Measurements from ENCODE around the gene C10orf90.
"Not testable (repeated sequence)": the region's sequence is repeated elsewhere in the genome, so short reads cannot be mapped to it uniquely, and the experiment has no call there.

Gene C10orf90

DNA sequence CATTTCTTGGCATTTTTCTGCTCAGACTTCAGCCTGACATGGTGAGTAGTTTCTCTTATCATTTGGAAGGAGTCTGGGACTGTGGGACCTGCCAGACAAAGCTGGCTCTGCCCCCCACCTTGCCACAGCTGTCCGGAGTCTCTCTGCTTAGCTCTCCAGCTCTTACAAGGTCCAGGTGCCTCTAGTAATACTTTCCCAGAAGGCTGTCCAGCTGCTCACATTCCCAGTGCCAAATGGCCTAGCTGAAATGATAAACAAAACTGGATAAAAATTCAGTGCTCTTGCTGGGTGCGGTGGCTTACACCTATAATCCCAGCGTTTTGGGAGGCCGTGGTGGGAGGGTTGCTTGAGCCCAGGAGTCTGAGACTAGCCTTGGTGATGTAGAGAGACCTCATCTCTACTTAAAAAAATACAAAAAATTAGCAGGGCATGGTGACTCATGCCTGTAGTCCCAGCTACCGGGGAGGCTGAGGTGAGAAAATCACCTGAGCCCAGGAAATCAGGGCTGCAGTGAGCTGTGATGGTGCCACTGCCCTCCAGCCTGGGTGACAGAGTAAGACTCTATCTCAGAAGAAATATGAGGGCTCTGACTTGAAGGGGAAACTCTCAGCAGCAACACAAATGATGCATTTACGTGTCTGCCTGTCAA lies 86.8 kb downstream of the C10orf90 start:
- DNase-seq: no peak

GRCh38 chr10:126581648-126582046 lies 88.8 kb downstream of the C10orf90 start:
- no peak for DNase-seq

DNA sequence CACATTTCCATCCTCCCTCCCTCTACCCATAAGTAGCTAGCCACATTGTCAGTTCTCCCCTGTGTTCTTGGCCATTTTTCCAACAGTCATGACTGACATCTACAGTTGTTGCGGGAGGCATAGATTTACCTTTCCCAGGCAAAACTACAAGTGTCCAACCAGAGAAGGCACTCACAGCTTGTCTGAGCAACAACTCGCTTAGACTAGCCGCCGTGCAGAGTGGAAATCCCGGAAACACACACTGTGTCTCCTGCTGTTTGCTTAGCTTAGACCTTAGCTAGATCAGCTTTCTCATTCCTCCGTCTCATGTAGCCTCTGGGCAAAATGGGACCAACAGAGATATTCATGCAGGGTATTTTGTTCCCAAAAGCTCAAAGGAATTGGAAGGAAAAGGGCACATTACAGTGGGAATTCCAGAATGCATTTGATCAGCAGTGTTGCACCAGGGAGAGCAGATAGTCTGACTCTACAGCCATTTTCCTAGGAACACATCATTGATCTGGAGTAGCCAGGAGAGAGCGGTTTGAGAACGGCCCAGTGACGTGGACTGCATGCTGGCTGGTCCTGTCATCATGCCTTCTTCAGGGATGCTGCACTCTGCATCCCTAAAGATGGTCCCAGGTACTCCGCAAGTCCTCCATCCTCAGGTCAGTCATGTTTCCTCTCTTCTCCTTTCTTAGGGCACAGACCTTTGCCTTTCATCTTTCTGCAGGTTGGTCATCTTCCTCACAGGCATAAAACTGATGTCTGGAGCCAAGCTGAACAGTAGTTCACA lies 89.4 kb downstream of the C10orf90 start:
- no peak for DNase-seq

DNA sequence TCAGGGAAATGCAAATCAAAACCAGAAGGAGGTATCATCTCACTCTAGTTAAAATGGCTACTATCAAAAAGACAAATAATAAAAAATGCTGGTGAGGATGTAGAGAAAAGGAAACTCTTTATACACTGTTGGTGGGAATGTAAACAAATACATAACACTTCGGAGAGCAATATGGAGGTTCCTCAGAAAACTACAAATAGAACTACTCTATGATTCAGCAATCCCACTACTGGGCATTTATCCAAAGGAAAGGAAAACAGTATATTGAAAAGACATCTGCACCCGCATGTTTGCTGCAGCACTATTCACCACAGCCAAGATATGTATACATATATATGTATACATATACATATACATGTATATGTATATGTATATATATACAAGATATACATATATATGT lies 94.2 kb downstream of the C10orf90 start:
- no peak for DNase-seq

DNA sequence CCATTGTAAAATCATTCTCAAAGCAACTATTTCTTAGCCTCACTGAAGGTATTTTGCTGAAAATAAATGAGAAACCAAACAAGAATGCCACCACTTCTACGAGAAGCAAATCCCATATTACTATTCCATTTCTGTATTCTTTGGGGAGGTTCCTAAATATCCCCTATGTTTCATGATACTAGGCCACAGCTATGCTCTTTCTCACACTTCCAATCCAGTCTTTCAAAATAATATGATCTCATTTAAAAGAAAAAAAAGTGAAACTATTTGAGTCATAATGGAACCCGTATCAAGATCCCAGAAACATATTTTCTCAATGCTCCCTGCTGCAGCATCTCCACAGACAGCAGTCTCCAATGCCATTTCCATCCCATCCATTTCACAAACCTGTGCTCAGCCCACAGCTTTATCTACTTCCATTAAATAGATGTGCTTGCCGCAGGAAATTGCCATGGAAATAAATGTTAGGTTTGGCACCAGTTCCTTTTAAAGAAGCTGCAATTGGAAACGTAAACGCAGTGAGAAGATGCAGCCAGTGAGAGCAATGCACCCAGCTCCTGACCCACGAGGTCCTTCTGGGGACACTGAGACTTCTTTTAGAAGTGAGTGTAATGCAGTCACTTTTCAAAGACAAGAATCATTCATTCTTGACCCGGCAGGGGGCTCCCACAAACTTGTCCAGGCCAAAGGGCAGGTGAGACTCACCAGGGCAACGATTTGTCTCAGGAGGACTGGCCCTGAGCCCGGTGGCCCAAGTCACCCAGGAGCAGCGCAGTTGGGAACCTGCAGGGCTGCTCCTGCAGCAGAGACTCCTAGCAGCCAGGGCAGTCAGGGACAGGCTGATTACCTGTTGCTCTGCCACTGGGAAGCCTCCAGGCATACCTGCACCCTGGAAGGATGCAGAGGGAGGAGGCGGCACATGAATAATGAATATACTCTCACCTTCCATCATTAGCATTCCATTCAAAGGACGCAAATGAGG lies 99.6 kb downstream of the C10orf90 start:
- no peak for DNase-seq

DNA sequence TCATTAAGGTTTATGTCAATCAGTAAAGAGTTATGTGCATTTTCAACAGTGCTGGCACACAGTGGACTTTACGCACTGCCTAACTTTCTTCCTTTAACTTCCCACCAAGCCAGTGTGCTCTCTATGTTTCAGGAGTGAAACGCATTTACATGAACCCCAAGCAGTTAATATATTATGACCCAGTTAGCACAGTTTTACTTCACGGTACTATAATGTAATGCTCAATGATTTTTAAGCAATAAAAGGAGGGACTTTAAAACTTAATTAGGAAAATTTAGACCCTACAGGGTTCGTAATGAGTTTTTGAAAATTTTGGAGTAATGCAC lies 100.3 kb downstream of the C10orf90 start:
- DNase-seq: no peak

DNA sequence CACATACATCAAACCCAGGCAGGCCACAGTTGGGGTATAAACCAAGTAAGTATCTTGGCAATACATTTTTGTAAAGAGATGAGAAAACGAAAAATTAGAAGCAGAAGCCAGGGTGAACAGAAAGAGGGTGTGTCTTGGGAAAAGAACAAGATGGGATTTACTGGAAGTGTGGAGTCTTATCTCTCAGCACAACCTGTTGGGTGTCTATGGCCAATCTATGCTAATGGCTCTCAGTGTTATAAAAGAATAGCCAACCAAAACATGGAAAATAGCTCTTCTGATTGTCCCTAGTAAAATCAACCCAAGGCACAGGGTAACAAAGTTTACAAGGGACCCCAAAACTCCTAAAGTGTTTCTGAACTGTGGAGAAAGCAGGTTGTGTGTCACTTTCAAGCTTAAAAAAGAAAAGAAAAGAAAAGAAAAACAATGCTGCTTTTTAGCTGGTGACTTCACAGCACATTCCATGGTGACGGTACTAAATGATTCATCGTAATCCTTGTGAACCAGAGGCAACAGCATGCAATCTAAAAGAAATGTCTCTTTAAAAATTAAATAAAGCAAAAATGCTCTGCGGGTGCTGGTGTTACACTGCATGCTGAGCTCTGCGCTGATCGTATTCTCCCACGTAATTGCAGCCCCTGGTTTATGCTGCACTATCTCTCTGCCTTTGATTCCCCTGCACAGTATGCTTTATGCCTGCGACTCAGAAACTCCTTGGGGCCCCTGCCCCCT lies 100.8 kb downstream of the C10orf90 start:
- no peak for DNase-seq

DNA sequence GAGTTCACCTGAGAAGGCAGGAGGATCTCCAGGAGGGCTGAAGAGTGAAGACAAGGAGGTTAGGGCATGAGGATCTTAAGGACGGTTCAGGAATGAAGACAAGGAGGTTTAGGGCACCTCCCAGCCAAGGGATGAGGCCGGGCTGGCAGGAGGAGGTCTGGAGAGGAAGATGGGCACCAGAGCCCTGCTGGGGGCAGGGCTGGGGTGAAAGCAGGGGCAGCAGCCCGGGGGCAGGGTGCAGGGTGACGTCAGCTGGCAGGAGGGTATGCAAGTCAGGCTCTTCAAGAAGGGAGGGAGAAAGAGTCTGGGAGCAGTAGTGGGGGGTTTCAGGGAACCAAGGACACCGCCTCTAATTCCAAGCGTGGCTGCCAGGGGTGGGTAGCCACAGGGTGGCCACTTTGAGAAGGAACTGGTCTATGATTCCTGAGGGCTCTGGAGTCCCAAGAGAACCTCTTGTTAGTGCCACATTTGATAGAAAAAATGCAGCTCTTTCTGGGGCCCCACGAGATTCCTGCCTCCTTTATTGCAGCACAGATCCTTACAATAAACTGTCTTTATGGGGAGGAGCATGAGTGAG lies 101.6 kb downstream of the C10orf90 start:
- DNase-seq: no peak

DNA sequence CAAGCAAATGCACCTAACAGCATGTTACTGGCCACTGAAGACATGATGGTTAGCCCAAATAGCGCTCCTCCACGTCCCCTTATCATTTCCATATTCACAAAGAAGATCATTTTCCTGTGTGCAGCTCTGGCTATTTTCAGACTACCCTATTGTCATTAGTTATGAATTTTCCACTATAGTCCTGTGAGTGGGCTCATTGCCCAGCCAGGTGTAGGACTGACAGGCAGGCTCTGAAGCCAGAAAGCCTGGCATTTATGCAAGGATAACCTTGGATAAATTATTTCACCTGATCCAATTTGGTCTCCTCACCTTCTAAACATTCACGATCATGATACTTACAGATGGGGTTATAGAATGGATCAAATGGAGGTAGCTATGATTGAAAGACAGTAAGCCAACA lies 104.6 kb downstream of the C10orf90 start:
- DNase-seq: no peak

GRCh38 chr10:126565441-126565840 lies 105.1 kb downstream of the C10orf90 start:
- DNase-seq: no peak

DNA sequence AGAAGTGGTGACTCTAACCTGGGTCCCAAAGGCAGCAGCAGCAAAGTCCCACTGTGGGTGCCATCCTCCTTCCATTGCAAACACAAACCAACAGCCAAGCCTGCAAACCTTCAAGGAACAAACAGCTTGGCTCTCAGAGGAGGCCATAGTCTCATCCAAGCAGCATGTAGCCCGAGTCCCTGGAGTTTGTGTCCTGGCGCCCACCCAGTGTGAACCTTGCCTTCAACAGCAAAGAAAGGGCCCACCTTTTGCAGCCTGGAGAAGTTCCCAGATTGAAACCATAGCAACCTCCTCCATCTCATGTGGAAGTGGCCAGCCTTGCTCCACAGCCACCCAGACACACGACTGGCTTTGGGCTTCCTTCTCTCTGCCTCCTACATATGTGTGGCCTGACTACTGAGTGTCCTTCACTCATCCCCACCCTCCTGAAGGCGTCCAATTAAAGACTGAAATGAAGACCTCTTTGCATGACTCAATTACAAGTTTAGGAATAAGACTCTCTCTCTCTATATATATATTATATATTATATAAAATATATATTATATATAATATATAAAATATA lies 106.1 kb downstream of the C10orf90 start:
- peak; percentile 11 for DNase-seq

DNA sequence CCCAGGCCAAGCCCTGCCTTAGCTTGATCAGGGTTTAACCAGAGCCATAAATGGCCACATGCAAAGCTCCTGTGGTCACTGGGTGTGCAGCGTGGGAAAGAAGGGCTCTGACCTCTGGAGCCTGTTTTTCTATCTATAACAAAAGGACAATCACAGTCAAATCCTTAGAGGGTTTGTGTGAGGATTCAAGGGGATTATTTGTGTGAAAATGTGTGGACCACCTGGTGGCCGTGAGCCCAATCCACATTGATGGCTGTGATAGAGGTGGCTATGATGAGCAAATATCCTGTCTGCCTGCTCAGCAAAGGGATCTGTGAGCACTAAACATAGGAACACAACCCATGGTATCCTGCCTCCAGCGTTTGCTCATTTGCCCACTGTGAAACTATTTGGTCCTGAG lies 107.1 kb downstream of the C10orf90 start:
- no peak for DNase-seq

GRCh38 chr10:126561921-126562680 lies 108.4 kb downstream of the C10orf90 start:
- DNase-seq: no peak

DNA sequence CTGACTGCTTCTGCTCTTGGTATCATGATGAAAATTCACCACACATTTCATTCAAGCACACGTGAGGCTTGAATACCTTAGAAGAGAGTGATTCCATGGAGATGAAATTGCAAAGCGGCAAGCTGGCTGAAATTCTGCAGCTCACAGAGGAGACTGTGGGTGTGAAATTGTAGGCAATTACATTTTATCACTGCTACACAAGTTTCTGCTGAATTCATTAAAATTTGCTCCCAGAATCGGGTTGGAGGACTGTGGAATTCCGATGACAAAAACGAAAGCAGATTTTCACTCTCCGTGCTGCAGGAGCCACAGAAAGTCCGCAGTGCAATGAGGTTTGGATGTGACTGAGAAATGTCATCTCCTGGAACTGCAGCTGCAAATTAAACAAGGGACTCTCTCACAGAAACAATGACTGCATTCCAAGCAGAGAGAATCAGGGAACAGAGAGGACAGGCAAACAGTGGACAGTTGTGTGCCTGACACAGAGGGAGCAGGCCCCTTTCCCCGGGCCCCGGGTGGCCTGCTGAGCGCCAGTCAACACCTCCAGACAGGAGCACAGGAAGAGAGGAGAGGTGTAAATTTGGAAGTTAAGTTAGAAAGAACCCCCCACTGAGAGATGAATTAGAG lies 109.1 kb downstream of the C10orf90 start:
- no peak for DNase-seq

GRCh38 chr10:126558881-126559280 lies 111.6 kb downstream of the C10orf90 start:
- no peak for DNase-seq

DNA sequence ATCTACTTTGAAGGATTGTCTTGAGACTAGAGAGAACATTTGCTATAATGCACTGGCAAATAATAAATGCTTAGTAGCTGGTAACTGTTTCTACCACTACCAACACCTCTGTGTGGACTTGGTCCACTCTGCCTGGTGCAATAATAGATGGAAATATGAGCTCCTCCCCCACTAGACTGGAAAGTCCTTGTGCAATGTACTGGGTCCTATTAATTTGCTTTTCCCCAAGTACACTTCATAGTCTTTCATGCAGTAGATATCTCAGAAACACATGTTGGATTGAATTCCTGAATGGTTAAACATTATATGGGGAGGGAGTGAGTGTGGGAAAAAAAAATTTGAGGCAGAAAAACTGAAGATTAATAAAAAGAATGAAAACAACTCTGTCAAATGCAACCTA lies 119.3 kb downstream of the C10orf90 start:
- no peak for DNase-seq

DNA sequence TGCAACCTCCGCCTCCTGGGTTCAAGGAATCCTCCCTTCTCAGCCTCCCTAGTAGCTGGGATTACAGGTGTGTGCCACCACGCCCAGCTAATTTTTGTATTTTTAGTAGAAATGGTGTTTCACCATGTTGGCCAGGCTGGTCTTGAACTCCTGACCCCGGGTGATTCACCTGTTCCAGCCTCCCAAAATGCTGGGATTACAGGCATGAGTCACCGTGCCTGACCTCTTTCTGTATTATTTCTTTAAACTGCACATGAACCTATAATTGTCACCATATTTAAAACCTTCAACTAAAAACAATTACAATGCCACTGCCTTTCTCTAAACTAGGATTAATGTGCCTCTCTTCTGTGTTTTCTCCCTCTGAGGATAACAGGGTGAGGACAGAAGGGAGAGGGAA lies 119.9 kb downstream of the C10orf90 start:
- DNase-seq: not testable (repeated sequence)

DNA sequence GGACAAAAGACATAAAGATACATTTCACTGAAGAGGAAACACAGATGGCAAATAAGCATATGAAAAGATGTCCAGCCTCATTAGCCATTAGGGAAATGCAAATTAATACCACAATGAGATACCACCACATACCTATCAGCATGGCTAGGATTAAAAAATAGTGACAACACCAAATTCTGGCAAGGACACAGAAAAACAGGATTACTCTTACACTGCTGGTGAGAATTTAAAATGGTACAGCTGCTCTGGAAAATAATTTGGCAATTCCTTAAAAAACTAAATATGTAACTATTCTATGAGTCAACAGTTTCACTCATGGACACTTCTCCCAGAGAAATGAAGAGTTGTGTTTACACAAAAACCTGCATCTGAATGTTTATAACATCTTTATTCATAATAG lies 121.1 kb downstream of the C10orf90 start:
- no peak for DNase-seq

DNA sequence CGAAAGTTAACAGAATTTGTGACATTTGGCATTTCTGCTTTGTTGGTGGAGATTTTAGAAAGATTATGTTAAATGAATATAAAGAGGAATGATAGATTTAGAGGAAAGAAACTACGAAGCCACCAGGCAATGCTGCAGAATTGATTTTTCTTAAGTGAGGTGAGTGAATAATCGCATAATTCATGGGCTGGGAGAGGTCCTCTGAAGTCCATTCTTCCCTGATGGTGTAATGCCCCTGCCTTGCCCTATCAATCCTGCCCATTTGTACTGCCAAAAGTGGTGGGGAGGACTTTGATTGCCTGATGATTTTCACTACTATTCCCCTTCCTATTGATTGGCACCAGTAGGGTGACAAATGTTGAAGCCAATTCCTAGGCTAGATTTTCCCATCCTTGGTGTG lies 125.9 kb downstream of the C10orf90 start:
- no peak for DNase-seq

GRCh38 chr10:126538439-126539135 lies 131.9 kb downstream of the C10orf90 start:
- no peak for DNase-seq
